Measurements from ENCODE around the gene NR1H2.

The NR1H2 gene

DNA sequence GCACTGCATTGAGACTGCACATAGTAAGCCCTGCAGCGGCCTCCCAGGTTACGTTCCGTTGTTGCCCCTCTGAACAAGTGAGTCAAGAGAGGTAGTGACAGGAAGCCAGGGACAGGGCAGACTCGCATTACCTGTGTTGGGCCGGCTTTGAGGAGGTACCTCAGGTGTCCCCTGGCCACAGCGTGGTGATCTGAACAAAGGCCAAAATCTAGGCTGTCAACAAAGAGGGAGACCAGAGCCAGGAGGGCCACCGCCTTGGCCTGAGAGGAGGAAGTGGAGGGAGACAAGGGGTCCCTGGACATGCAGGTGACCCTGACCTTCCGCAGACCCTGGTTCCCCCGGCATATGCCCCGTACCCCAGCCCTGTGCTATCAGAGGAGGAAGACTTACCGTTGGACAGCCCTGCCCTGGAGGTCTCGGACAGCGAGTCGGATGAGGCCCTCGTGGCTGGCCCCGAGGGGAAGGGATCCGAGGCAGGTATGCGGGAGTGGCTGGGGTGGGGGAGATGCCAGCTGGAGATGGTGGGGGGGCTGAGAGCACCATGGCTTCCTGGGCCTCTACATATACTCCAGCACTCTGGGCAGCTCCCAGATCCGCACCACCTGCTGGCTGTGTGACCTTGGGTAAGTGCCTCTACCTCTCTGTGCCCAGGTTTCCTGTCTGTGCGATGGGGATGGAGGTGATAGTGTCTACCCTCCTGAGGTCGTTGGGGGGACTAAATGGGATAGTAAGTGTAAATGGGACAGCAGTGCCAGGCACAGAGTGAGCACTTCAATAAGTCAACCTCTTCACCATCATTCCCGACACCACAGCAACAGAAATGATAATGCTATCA is 47.2 kb downstream of the NR1H2 start:
- no peak for DNase-seq (ENCODE audit: low spot score)

DNA sequence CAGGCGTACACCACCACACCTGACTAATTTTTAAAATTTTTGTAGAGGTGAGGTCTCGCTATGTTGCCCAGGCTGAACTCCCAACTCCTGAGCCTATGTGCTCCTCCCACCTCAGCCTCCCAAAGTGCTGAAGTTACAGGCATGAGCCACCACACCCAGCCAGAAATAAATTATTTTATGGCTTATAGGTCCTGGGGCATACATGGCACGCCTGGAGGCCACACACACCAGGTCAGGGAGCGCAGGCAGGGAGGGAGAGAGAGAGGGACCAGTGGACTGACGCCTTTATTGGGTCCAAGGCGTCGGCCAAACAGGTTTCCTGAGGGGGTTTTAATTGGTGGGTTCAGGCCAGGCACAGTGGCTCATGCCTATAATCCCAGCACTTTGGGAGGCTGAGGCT is 49.3 kb downstream of the NR1H2 start:
- no peak for DNase-seq (ENCODE audit: low spot score)

DNA sequence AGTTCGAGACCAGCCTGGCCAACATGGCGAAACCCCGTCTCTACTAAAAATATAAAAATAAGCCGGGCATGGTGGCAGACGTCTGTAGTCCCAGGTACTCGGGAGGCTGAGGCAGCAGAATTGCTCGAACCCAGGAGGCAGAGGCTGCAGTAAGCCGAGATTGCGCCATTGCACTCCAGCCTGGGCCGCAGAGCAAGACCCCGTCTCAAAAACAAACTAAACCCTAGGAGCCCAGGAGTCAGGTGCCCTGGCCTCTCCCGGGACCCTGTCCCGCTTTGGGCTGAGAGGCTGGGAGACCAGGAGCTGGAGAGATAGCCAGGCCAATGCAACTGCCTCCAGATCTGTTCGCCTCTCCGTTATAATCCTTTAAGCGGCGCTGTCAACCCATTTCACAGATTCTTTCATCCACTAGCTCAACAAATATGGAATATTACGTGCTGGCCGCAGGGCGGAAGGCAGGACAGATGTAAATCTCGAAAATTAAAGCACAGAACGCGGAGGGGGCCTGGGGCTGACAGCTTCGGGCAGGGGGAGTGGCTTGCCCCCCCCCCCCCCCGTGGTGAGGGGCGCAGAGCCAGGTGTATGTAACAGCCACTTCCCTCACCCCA is 51.2 kb downstream of the NR1H2 start:
- DNase-seq (ENCODE audit: low spot score) = no peak

DNA sequence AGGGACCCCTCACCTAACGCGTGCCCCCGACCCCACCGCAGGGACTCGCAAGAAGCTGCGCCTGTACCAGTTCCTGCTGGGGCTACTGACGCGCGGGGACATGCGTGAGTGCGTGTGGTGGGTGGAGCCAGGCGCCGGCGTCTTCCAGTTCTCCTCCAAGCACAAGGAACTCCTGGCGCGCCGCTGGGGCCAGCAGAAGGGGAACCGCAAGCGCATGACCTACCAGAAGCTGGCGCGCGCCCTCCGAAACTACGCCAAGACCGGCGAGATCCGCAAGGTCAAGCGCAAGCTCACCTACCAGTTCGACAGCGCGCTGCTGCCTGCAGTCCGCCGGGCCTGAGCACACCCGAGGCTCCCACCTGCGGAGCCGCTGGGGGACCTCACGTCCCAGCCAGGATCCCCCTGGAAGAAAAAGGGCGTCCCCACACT is 51.8 kb downstream of the NR1H2 start:
- DNase-seq (ENCODE audit: low spot score) = peak; percentile 73

DNA sequence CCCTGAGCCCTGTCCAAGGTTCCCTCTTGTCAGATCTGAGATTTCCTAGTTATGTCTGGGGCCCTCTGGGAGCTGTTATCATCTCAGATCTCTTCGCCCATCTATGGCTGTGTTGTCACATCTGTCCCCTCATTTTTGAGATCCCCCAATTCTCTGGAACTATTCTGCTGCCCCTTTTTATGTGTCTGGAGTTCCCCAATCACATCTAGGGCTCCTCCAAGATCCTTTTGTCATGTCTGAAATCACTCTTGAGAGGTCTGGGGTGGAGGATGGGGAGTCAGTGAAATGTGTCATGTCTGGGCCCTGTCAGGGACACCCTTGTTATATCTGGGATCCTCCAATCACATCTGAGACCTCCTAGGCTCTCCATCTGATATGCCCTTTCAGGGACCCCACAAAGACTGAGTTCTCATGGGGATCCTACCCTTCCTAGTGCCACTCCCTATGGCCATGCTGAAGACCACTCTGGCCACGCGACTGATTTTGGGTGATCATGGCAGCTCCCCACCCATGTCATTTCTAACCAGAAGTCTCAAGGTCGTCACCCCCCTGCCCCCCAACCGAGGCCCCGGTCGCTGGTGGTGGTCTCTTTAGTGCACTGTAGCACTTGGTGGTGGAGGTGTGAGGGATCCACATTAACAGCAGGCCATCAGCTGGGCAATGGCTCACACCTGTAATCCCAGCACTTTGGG is 52.7 kb downstream of the NR1H2 start:
- no peak for DNase-seq (ENCODE audit: low spot score)

DNA sequence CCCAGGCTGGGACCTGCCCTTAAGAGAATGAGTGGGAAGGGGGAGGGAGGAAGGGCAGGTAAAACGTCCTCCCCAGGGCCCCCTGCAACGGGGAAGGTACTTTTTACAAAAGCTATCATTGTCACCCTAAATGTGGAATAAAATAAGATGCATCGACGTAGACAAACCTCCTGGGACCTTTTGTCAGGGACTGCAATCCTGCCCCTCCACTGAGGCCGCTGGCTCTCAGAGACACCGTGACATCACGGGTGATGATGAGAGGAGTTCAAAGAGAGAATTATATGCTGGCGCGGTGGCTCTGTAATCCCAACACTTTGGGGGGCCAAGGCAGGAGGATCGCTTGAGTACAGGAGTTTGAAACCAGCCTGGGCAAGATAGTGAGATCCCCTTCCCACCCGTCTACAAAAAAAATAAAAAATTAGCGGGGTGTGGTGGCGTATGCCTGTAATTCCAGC is 54.7 kb downstream of the NR1H2 start:
- DNase-seq (ENCODE audit: low spot score) = no peak

DNA sequence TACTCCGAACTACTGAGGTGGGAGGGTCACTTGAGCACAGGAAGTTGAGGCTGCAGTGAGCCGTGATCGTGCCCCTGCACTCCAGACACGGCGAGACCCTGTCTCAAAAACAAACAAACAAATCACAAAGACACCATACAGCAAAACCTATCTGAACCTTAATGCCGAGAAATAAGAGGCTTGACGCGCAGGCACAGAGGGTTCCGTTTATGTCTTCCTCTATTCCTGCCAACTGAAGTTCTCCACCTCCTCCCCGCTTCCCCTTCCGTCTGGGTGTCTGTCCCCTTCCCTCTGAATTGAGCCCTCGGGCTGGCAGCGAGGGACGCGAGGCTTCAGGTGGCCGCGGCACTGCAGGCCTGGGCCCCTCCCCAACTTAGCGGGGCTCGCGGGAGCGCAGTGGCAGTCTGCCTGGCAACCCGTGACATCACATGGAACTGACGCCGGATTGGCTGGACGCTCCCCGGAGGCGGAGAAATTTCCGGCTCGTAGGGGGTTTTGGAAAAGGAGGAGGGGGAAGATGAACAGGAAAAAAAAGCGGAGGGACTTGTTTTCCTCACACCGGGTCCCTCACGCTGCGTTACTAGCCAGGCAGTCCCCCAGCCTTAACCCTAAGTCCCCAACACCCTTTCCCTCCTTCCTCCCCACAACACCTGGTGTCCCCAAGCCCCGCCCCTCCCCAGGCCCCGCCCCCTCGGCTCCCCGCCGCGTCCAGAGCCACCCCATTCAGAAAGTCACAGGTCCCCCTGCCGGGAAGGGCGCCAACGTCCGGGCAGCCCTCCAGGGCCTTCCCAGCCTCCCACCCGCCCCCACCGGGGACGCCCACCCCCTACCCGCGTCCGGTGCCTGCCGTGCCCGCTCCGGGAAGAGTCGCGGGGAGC is 55.3 kb downstream of the NR1H2 start:
- DNase-seq (ENCODE audit: low spot score) = peak; percentile 96

DNA sequence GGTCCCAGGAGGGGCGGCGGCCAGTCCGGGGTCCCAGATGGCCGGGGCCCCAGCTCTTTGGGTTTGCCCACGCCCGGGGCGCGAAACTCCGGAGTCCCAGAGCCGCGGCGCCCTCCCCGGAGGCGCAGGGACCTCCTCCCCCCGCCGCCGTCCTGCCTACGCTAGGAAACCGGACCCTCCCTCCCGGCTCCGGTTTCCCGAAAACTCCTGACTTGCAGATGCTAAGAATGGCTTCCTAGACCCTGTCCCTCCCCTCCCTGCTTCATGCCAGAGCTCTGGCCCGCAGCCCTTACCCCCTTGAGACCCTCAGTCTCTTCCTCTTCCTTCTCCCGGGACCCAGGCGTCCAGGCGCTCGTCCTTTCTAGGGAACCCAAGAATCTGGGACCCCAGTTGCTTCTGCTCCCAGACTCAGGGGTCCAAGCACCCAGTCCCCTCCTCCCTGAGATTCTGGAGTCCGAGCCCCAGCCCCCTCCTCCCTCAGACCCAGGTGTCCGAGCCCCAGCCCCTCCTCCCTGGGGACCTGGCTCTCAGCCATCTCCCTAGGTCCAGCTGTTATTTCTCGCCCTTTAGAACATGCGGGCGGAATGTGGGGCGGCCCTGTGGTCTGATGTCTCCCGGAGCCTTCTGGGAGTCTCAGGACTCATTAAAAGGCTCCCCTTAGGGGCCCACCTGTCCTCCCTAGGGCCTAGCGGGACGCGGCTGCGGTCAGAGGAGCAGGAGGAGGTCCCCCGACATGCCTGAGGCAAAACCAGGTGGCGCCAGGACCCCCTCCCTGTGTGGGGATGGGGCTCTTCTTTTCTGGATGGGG is 56.2 kb downstream of the NR1H2 start, which contains the start of gene MYBPC2:
Gene MYBPC2 (plus strand): TSS at position 672 of the 808 bp plus-strand sequence. CDS start 62 bp downstream, at position 734.
- peak; percentile 67 for DNase-seq (ENCODE audit: low spot score)
